ENCODE measurements around the gene SOX18.
A peak's percentile ranks its signal among the peaks of the same experiment; 100 is the strongest.

Gene SOX18

DNA sequence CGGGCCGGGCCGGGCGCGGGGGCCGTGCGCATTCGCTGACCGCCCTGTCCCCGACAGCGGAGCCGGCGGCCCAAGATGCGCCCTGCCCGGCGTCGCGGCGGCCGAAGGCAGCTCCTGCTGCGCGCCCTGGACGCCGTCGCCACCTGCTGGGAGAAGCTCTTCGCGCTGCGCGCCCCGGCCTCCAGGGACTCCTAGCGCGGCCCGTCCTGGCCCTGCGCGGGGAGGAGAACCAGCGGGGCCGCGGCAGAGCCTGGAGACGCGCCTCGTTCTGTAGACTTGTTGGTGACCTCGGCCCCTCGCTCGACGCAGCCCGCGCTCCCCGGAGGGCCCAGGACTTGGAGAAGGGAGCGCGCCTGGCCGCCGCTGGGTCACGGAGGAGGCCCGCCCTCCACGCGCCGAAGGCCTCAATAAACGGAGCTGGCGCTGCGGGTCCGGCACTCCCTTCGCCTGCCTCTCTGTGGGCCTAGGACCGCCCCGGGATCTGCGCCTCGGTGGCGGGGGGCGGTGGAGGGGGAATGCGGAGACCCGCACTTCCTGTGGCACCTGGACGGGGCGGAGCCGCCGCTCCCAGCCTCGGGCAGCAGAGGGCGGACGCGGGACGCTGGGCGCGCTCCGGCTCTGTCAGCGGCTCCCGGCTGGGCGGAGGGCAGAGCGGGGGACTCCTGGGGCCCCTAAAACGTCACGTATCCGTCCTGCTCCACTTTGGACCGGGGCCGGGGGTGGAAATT is 10.7 kb downstream of the SOX18 start:
- peak; percentile 90 for DNase-seq (ENCODE audit: low spot score)

DNA sequence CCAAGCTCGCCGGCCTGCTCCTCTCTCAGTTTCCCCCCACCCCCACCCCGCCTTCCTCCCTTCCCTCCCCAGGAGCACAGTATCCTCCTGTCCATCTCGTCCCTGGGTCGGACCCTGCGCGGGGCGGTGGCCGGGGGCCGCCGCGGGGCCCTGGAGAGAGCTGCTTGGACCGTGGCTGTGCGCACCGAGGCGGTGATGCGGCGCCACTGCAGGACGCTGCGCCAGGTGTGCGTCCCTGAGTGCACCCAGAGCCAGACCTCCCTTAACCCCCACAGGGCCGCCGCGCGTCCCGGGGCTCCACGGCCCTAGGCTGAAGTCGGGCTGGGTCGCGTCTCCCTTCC is 11.2 kb downstream of the SOX18 start:
- no peak for DNase-seq (ENCODE audit: low spot score)
- FAIRE-seq, result no peak

More for the DNA sequence above, 10.7 kb downstream of the SOX18 start:
- FAIRE-seq, result no peak

DNA sequence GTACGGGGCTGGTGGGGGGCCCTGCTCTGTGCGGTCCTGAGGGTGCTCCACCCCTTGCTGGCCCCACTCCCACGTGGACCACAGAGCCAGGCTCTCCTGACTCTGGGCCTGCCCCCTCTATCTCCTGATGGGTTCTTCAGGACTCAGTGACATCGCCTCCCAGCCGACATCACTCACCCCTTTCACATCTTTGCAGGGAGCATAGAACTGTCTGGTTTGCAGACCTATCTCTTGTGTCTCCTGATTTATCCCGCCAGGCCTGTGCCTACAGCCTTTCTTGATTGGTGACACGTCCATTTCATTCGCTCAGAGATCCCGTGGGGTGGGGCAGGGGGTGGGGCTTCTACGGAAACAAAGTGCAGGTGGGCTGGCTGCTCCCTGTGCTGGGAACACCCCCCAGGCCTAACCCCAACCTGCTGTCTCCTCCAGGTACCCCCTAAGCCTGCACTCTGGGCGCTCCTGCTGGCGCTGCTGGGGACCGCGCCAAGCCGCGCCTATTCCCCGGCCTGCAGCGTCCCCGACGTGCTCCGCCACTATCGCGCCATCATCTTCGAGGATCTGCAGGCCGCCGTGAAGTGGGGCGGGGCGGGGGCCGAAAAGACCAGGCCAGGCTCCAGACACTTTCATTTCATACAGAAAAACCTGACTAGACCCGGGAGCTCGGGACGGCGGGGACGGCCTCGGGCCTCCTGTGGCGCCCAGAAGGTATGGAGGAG is 11.8 kb downstream of the SOX18 start:
- DNase-seq (ENCODE audit: low spot score) (no peak), FAIRE-seq (no peak)

DNA sequence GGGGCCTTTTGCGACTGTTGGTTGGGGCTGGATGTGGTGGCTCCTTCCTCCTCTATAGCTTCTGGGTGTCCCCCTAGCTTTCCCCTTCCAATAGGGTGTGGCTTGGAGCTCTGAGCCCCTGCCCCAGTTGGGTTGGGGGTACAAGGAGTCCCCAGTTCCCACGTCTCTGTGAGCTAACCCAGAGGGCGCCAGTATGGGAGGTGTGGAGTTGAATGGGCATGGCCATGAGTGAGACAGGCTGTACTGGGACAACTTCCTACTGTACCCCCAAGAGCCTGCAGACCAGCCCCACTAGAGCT is 12.3 kb downstream of the SOX18 start:
- no peak for FAIRE-seq
- no peak for DNase-seq (ENCODE audit: low spot score)

DNA sequence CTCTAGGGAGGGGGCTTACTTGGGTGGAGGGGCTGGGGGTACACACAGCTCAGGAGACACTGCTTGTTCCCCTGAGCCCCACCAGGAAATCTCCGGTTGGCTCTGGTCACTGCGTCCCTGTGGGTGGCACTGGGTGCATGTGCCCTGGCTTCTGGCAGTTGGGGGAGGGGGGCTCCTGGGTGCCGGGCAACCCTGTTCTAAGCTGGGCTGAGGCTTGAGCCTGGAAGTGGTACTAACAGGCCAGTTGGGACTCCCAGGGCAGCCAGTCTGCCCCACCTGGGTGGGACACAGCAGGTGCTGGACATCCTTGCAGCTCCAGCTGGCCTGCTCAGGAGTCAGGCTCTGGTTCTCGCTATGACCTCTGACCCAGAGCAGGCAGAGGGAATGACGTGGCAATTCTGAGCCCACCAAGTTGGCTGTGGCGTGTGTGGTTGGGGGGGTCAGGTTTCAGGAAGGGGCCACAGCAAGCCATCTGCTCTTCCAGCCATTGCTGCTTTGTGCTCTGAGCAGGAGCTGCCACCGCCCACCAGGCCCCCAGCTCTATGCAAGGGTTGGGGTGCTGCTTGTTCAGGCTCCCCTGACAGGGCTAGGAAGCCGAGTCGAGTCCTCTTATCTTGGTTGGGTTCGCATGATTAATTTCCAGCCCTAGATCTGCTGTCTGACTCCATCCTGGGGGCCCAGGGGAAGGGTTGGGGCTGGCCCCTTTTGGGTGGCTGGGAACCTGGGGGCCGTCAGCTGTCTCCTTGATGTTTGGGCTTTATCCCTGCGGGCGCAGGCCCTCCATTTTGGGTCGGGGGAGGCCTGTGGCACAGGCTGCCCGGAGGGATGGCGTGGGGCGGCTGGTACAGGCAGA is 12.9 kb downstream of the SOX18 start:
- FAIRE-seq, result no peak
- no peak for DNase-seq (ENCODE audit: low spot score)

DNA sequence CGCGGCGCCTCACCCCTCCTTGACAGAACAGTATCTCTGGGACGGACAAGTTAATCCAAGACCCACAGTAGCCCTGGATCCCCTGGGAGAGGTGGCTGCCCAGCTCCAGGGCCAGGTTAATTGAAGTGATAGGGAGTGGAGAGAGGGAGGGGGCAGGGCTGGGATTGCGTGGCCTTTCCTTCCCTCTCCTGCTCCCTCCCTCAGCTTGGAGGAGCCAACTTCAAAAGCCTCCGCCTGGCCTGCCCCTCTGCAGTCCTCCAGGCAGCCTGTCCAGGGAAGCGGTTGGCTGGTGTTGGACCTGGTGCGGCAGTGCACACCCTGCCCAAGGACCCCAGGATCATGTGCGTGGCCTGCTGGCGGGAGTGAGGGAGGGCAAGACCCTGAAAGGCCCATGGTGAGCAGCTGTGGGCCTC is 13.5 kb downstream of the SOX18 start, which contains the start of gene C20orf204:
Gene C20orf204, plus strand, starts transcription at position 250 of the 413 bp plus-strand sequence. Its CDS starts 142 bp downstream, at position 392.
- FAIRE-seq, result no peak
- no peak for DNase-seq (ENCODE audit: low spot score)

DNA sequence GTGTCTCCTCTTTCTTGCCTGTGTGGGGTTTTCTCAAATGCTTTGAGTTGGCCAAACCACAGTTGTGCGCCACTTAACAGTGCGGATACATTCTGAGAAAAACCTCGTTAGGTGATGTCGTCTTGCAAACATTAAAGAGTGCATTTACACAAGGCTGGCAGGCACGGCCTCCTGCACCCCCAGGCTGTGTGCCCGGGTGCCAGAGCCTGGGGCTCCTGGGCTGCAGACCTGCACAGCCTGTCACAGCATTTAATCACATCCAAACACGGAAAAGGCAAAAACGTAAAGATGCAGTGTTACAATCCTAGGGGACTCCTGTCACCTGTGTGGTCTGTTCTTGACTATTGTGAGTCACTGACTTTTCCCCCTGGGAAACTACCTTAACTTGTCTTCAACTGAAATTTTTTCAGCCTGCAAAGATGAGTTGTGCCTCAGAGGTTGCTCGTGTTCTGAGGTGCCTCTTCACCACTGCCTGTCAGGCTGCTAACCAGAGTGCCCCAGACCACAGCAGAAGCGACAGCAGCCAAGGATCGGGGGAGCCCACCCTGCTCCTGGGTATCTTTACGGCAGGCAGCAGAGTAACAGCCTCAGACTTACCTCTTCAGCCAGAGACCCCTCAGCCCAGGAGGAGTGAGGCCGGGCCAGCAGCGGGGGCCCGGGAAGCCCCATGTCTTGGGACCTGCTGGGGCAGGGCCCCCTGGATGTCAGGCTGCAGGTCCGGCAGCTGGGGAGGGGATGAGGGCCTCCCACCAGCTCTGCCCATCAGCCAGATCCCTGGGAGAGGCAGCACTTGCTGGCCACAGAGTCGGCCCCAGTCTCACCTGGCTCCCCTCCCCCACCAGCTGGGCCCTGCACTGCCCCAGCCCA is 14.1 kb downstream of the SOX18 start:
- DNase-seq (ENCODE audit: low spot score), result no peak
- FAIRE-seq, result no peak

DNA sequence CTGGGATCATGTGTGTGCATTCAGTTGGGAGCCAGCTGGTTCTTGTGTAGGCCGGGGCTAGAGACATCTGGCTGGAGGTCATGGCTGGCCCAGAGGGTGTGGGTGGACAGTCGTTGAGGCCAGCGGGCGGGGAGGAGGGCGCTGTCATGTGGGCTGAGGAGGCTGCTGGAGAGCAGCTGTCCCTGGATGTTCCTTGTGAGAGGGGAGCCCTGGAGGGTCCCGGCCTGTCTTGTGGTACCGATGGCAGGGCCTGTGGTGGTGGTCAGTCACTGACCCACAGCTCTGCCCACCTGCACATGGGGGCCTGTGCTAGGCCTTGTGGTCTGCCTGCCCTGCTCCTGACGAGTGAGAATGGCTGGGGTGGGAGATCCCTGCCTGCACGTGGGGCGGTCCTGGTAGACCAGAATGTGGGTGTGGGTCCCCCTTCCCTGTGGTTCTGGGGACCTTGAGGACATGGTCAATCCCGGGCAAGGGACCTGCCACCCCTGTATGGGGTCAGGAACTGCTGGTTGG is 15.4 kb downstream of the SOX18 start:
- DNase-seq (ENCODE audit: low spot score) (no peak), FAIRE-seq (no peak)

DNA sequence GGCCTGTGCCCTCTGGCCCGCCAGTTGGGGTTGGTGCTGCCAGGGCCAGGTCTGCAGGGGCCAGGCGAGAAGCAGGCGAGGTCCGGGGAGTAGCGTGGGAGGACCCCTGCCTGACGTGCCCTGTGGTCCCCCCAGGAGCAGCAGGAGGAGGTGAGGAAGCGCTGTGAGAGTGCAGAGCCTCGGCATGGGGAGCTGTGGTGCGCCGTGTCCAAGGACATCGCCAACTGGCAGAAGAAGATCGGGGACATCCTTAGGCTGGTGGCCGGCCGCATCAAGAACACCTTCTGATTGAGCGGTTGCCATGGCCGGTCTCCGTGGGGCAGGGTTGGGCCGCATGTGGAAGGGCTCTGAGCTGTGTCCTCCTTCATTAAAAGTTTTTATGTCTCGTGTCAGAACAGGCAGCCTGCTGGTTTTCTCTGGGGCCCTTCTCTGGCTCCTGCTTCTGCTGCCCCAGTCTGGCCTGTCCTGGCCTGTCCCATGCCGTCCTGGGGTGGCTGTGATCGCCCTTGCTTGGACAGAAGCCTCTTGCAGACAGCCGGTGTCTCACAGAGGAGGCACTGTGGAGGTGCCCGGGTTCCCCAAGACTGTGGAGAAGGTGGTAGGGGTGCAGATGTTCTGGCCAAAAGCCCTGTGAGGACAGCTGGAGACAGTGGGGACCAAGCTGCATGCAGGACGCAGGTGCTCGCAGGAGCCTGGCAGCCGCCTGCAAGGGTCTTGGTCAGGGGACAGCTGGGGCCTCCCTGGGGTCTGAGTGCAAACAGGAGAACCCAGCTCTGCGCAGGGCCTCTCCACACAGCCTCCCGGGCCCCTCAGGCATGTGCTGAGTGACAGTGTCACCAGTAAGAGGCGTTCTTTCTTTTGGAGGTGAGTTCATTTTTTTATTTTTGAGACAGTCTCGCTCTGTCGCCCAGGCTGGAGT is 16.5 kb downstream of the SOX18 start:
- no peak for DNase-seq (ENCODE audit: low spot score)
- FAIRE-seq, result no peak

DNA sequence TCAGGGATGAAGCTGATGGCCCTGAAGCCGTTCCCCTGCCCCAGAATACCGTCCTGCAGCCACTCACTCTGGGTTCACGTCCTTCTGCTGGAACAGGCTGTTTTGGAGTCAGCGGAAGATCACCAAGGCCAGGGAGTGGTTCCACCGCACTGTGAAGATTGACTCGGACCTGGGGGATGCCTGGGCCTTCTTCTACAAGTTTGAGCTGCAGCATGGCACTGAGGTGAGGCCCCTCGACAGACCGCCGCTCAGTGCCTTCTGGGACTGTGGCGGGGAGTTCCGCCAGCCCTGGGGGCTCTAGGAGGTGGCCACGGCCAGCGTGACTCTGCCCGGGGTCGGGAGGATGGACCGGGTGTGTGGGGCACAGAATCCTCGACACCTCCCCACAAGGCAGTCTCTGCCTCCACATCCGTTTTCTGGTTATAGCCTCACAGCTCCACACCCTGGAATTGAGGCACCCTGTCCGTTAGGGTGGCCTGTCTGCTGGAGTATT is 17.6 kb downstream of the SOX18 start:
- FAIRE-seq (no peak), DNase-seq (ENCODE audit: low spot score) (no peak)

DNA sequence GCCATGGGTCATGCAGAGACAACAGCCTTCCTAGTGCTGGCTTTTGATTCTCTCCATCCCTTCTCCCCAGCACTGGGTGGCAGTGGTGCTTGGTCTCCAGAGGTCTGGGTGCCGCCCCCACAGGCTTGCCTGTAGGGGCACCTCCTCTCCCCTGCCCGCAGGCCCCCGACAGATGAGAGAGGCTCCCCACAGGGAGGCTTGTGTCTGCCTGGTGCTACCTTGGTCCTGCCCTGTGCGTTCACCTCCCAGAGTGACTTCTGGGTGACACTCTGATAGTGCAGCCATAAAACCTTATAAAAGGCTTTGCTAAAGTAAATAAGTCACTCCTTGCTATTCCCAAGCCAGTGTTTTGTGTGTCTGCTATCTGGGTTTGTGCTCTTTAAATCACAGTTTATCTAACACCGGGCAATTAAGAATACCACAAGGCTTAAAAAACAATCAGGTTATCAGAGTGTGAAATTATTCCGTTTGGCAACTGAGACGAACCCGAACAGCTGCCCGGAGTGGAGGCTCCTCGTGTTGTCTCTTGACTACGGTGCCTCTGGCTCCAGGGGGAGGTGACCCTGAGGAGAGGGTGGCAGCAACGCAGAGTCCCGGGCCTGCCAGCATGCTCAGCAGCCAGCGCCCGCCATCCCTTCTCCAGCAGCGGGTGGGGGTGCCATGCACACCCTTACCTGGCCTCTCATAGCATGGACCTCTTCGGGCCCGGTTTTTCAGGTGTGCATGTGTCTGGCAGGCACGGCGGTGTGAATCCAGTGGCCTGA is 18.9 kb downstream of the SOX18 start:
- no peak for DNase-seq (ENCODE audit: low spot score)
- no peak for FAIRE-seq

DNA sequence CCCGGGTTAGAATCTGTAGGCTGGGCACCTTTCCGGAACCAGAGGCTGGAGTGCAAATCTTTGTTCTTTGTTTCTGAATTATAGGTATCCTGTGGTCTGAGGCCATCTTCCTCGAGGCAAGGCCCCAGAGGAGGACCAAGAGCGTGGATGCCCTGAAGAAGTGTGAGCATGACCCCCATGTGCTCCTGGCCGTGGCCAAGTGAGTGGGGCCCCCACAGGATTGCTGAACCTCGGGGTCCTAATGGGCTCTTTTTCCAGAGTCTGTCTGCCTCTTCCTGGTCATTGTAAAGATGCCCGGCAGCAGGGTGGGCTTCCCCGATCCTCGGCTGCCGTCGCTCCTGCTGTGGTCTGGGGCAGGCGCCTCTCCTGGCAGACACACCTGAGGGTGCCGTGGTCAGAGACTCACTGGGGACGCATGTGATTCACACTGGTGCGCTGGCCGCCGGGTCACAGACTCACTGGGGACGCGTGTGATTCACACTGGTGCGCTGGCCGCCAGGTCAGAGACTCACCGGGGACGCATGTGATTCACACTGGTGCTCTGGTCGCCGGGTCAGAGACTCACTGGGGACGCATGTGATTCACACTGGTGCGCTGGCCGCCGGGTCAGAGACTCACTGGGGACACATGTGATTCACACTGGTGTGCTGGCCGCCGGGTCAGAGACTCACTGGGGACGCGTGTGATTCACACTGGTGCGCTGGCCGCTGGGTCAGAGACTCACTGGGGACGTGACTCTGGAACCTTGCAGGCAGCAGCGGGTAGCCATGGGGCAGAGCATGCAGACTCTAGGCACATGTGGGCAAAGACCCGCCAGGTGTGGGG is 19.9 kb downstream of the SOX18 start:
- FAIRE-seq (no peak), DNase-seq (ENCODE audit: low spot score) (no peak)

DNA sequence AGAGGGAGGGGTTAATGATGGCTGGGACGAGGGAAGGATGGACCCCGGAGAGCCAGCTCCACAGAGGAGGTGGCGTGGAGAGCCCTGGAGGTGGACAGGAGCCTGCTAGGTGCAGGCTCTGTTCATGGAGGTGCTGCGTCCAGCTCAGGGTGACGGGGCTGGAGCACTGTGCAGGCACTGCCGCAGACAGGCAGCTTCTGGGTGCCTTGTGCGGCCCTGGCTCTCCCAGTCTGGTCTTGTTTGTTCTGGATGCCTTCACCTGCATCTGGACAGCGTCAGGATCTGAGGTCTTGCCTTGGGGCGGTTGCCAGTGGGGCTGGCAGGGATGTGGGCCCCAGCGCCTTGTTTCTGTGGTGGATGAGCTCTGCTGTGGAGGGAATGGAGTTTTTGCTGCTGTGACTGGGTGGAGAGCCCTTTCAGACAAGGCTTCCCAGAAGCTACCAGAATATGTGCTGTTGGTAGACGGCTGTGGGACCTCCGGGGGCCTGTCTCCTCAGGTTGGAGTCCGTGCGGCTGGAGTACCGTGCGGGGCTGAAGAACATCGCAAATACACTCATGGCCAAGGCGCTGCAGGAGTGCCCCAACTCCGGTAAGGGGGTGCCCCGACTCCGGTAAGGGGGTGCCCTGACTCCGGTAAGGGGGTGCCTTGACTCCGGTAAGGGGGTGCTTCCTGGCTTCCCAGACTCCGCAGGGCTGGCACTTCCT is 21.3 kb downstream of the SOX18 start:
- no peak for FAIRE-seq
- DNase-seq (ENCODE audit: low spot score), result no peak

DNA sequence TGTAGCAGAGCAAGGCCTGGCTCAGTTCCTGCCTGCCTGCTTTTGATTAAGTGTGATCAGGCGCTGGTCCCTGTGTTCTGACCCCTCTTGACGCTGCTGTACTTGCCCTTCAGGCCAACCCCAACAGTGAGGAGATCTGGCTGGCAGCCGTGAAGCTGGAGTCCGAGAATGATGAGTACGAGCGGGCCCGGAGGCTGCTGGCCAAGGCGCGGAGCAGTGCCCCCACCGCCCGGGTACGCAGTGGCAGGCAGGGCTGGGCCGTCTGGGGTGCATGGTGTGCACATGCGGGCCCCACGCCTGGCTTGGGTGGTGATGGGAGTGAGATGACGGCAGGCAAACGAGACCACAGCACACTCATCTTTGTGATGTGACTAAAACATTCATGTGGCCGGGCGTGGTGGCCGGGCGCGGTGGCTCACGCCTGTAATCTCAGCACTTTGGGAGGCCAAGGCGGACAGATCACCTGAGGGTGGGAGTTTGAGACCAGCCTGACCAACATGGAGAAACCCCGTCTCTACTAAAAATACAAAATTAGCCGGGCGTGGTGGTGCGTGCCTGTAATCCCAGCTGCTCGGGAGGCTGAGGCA is 23.5 kb downstream of the SOX18 start:
- DNase-seq (ENCODE audit: low spot score), result no peak
- no peak for FAIRE-seq

DNA sequence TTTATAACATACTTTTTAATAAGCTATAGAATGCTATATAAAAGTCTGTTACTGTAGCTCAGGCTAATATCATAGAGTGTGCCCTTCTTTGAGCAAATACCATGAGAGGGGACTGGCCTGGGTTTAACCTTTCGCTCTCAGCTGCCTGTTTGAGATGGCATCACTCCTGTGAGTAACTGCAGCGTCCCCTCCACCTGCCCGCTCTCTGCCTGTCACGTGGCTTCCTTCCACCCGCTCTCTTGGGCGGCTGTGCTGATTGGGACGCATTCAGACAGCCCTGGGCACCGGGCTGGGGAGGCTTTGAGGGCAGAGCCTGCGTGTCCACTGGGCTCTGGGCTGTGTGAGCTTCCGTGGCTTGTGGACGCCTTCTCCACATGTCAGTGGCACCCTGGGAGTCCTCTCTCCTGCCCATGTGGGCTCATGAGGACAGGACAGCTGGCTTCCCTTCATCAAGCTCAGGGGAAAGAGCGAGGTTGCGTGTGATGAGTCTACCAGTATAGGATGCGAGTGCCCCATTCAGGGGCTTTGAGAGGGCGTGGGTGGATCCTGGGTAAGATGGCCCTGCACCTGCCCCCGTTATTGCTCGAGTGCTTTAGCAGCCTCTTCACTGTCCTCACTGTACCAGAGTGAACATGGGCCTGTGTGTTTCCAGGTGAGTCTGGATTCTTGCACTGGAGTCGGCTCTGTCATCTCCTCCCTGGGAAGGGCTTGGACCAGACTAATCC is 24.2 kb downstream of the SOX18 start:
- FAIRE-seq (no peak), DNase-seq (ENCODE audit: low spot score) (no peak)

DNA sequence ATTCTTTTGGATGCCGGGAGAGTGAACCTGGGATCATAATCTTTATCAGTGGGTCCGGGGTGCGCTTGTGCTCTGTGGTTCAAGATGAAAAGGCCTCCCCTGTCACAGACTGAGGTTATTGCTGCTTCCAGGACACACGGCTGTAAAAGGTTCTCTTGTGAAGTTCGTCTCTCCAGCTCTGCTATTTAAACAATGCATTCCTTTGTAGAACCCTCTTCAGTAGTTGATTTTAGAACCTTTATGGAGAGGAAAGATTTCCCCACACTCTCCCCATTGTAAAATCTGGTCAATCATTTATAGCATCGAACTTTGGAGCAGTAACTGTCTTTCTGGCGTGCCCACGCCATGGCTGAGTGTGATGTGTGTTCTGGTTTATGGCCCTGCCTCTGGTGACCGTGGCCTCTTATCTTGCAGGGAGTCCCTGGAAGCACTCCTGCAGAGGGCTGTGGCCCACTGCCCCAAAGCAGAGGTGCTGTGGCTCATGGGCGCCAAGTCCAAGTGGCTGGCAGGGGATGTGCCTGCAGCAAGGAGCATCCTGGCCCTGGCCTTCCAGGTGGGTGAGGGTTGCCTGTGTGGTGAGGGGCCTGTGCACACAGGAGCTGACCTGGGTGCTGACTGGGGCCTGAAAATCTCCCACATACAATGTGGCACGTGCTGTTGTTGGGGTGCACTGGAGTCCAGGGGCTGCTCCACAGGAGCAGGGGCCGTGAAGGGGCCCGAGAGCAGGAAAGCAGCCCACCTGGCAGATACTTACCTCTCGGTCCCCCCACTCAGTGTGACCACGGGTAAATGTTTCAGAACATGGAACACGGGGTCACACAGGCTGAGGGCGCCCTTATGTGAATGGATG is 25.1 kb downstream of the SOX18 start:
- DNase-seq (ENCODE audit: low spot score) (no peak), FAIRE-seq (no peak)
